CD14-positive monocyte (primary cell): Measurements from ENCODE around the gene BMP7. TPM values are rescaled to one million over a fixed set of nuclear protein-coding genes. Genes with fewer than 3 reads are reported as not detected.

Experiments used
- DNase-seq, 3 donors: peaks; one replicate each; pipeline ENCODE4 v3.0.0-alpha.2; 2011 to 2022
- H2AFZ ChIP-seq: 2 replicates; pipeline ENCODE4 v1.6.0; 2012; ENCODE audit warnings: mild to moderate bottlenecking, low read depth, low read length, inconsistent platforms; ENCODE audit not compliant: insufficient read depth, poor library complexity, severe bottlenecking
- H3K27ac ChIP-seq, 2 donors: 1 replicate in 1 of 2; 2 replicates in 1 of 2; pipeline ENCODE4 v1.5.1; 2012 to 2013; ENCODE audit warnings: low read length in 2 of 2, control low read depth in 1 of 2, inconsistent platforms in 1 of 2, low read depth in 1 of 2, mild to moderate bottlenecking in 1 of 2
- H3K27me3 ChIP-seq, 2 donors: one replicate each; pipeline versions ENCODE4 v1.6.0 to v1.6.1; 2011 to 2013; ENCODE audit warnings: low read length in 2 of 2; ENCODE audit not compliant: control insufficient read depth in 2 of 2, insufficient read depth in 2 of 2
- H3K36me3 ChIP-seq, 2 donors: replicated peaks in 1 of 2; 1 replicate in 1 of 2; 2 replicates in 1 of 2; pipeline versions ENCODE4 v1.5.1 to v1.6.1; 2012 to 2013; ENCODE audit warnings: low read length in 2 of 2, control low read depth in 1 of 2, inconsistent platforms in 1 of 2, mild to moderate bottlenecking in 1 of 2; ENCODE audit not compliant: insufficient read depth in 2 of 2, control insufficient read depth in 1 of 2
- H3K4me1 ChIP-seq, 2 donors: 1 replicate in 1 of 2; 2 replicates in 1 of 2; pipeline versions ENCODE4 v1.5.1 to v1.6.1; 2012 to 2013; ENCODE audit warnings: low read length in 2 of 2, control low read depth in 1 of 2, inconsistent platforms in 1 of 2, mild to moderate bottlenecking in 1 of 2, moderate library complexity in 1 of 2; ENCODE audit not compliant: insufficient read depth in 2 of 2, control insufficient read depth in 1 of 2
- H3K4me2 ChIP-seq: replicated peaks from 2 replicates; pipeline ENCODE3; 2012; ENCODE audit warnings: low read length, moderate library complexity, mild to moderate bottlenecking; ENCODE audit not compliant: poor library complexity, severe bottlenecking; ENCODE audit errors: extremely low read depth
- H3K4me3 ChIP-seq, 3 experiments: fragments of 200-600 bp in 1 of 3; sonication (generic) in 1 of 3; replicated peaks in 1 of 3; 1 replicate in 2 of 3; 2 replicates in 1 of 3; pipeline ENCODE4 v1.5.1; 2011 to 2013; ENCODE audit warnings: low read length in 3 of 3, mild to moderate bottlenecking in 3 of 3, control low read depth in 2 of 3, low read depth in 2 of 3, inconsistent platforms in 1 of 3, moderate library complexity in 1 of 3
- H3K79me2 ChIP-seq: 2 replicates; pipeline ENCODE4 v1.6.0; 2012; ENCODE audit warnings: mild to moderate bottlenecking, control low read depth, inconsistent platforms, low read length, moderate library complexity; ENCODE audit not compliant: insufficient read depth
- H3K9ac ChIP-seq: 2 replicates; pipeline ENCODE4 v1.6.0; 2017; ENCODE audit warnings: low read length, mild to moderate bottlenecking; ENCODE audit not compliant: insufficient read depth, poor library complexity, severe bottlenecking
- H3K9me3 ChIP-seq, 2 donors: replicated peaks in 1 of 2; 1 replicate in 1 of 2; 2 replicates in 1 of 2; pipeline versions ENCODE4 v1.5.1 to v1.6.1; 2012 to 2013; ENCODE audit warnings: low read length in 2 of 2, control low read depth in 1 of 2; ENCODE audit not compliant: control insufficient read depth in 1 of 2, insufficient read depth in 1 of 2
- H4K20me1 ChIP-seq: 2 replicates; pipeline ENCODE4 v1.6.0; 2012; ENCODE audit warnings: mild to moderate bottlenecking, low read length, control low read depth, moderate library complexity; ENCODE audit not compliant: insufficient read depth
- H3K27ac Mint-ChIP-seq, 7 donors: one replicate each; pipeline ENCODE4 v1.8.0; 2020; ENCODE audit warnings: mild to moderate bottlenecking in 7 of 7, mixed read lengths in 7 of 7, moderate library complexity in 6 of 7, inconsistent platforms in 2 of 7
- H3K27me3 Mint-ChIP-seq, 3 donors: one replicate each; pipeline ENCODE4 v1.8.0; 2021 to 2022; ENCODE audit warnings: low read depth in 3 of 3, mild to moderate bottlenecking in 3 of 3, mixed read lengths in 3 of 3, moderate library complexity in 3 of 3, inconsistent platforms in 1 of 3
- H3K36me3 Mint-ChIP-seq, 2 donors: one replicate each; pipeline ENCODE4 v1.8.0; 2020; ENCODE audit warnings: mixed read lengths in 2 of 2, inconsistent platforms in 1 of 2, mild to moderate bottlenecking in 1 of 2
- H3K4me1 Mint-ChIP-seq: one replicate; pipeline ENCODE4 v1.8.0; 2020; ENCODE audit warnings: mild to moderate bottlenecking, mixed read lengths
- H3K4me3 Mint-ChIP-seq, 2 donors: one replicate each; pipeline ENCODE4 v1.8.0; 2020; ENCODE audit warnings: mild to moderate bottlenecking in 2 of 2, mixed read lengths in 2 of 2, moderate library complexity in 1 of 2
- H3K9me3 Mint-ChIP-seq, 7 donors: one replicate each; pipeline ENCODE4 v1.8.0; 2020 to 2022; ENCODE audit warnings: mixed read lengths in 7 of 7, mild to moderate bottlenecking in 6 of 7, moderate library complexity in 6 of 7, inconsistent platforms in 2 of 7
- CTCF ChIP-seq: fragments of 200-600 bp; IDR thresholded peaks from one replicate; pipeline ENCODE4 v1.8.0; 2022; ENCODE audit warnings: antibody characterized with exemption, mild to moderate bottlenecking
- WGBS: methylation state at CpG from one replicate; pipeline ENCODE4 v1.1.5; 2013; ENCODE audit warnings: missing lambda C conversion rate; ENCODE audit not compliant: insufficient coverage; 5-methylcytosine and 5-hydroxymethylcytosine counted together
- intact Hi-C, 2 donors: fragments of 100-400 bp; cut with micrococcal nuclease; formaldehyde crosslinking; loops; one replicate each; pipeline versions ENCODE4 v1.15.0 to v1.15.1; 2023
- polyA plus RNA-seq, 3 donors: library from polyadenylated mRNA; depleted of rRNA in 1 of 3; unstranded in 2 of 3; stranded (reverse) in 1 of 3; fragments of 300-500 nt in 2 of 3; fragments of >200 nt in 1 of 3; fragmentation: Illumina TruSeq in 2 of 3; gene quantifications; 1 replicate in 2 of 3; 2 replicates in 1 of 3; pipeline ENCODE4 v1.2.3, GENCODE V29; 2012 to 2021

Gene BMP7
- polyA plus RNA-seq, 3 donors: not detected

GRCh38 chr20:57308451-57309271 lies 42.2 kb upstream of the BMP7 start:
- Mint-ChIP-seq H3K36me3 (no peaks in the 10 kb centered on the region), H3K4me1 (no peaks in the 10 kb centered on the region), H3K27ac (no peak overlapping the region), H3K27me3 (peaks cover 0 to 5% (median 2%) of the 10 kb centered on the region in 3 donors), H3K4me3 (no peak overlapping the region), H3K9me3 (peaks cover 0 to 6% (median 1%) of the 10 kb centered on the region in 7 donors)
- Histone ChIP-seq H3K4me3 (no peak overlapping the region), H3K36me3 (no peaks in the 10 kb centered on the region), H3K9ac (no peak overlapping the region), H3K79me2 (no peaks in the 10 kb centered on the region), H3K9me3 (no peaks in the 10 kb centered on the region), H3K27ac (no peak overlapping the region), H4K20me1 (no peaks in the 10 kb centered on the region), H3K4me2 (no peak overlapping the region), H3K27me3 (no peaks in the 10 kb centered on the region), H3K4me1 (no peaks in the 10 kb centered on the region), H2AFZ (no peak overlapping the region)
- DNase-seq: no peak
- 90% methylated on average over 6 of the region's 13 CpGs for WGBS
- intact Hi-C loops: no loop called here
- TF ChIP-seq CTCF: no peak

- TF ChIP-seq CTCF: no peak
- no peak overlapping the region for H3K27ac Mint-ChIP-seq
Measured at GRCh38 chr20:57306747-57307146, 40.3 kb upstream of the BMP7 start.

More at GRCh38 chr20:57306747-57307146, 40.3 kb upstream of the BMP7 start:
- no peak for DNase-seq
- H4K20me1 ChIP-seq: no peaks in the 10 kb centered on the region
- H3K9me3 ChIP-seq: no peaks in the 10 kb centered on the region
- H3K4me1 Mint-ChIP-seq: no peaks in the 10 kb centered on the region
- peaks cover 0 to 5% (median 2%) of the 10 kb centered on the region in 3 donors for H3K27me3 Mint-ChIP-seq
- H3K9me3 Mint-ChIP-seq: peaks cover 0 to 10% (median 5%) of the 10 kb centered on the region in 7 donors
- H3K36me3 ChIP-seq: no peaks in the 10 kb centered on the region
- no peaks in the 10 kb centered on the region for H3K36me3 Mint-ChIP-seq
- H3K4me2 ChIP-seq: no peak overlapping the region
- no peak overlapping the region for H3K4me3 ChIP-seq
- intact Hi-C loops: no loop called here
- no peak overlapping the region for H3K27ac ChIP-seq
- H3K27me3 ChIP-seq: no peaks in the 10 kb centered on the region
- H3K4me3 Mint-ChIP-seq: no peak overlapping the region
- no peak overlapping the region for H3K9ac ChIP-seq
- 91% methylated on average over 5 of the region's 5 CpGs for WGBS
- H2AFZ ChIP-seq: no peak overlapping the region
- H3K79me2 ChIP-seq: no peaks in the 10 kb centered on the region
- H3K4me1 ChIP-seq: no peaks in the 10 kb centered on the region
